Ascending aorta (tissue), 2 donors: ENCODE measurements around the gene ADA. TPM values are rescaled to one million over a fixed set of nuclear protein-coding genes. Genes with fewer than 3 reads are reported as not detected.
A peak's percentile ranks its signal among the peaks of the same experiment; 100 is the strongest.

Source experiments
- DNase-seq, 2 donors: peaks; one replicate each; pipeline ENCODE4 v3.0.0-alpha.2; 2019; ENCODE audit warnings: low spot score in 2 of 2
- H3K27ac ChIP-seq, 2 donors: fragments of 200-600 bp; sonication (generic); one replicate each; pipeline ENCODE4 v1.5.1; 2016 to 2017; ENCODE audit warnings: mild to moderate bottlenecking in 1 of 2
- H3K27me3 ChIP-seq: fragments of 200-600 bp; sonication (generic); one replicate; pipeline ENCODE4 v1.5.1; 2017
- H3K36me3 ChIP-seq, 2 donors: fragments of 200-600 bp; sonication (generic); one replicate each; pipeline ENCODE4 v1.5.1; 2016
- H3K4me1 ChIP-seq, 2 donors: fragments of 200-600 bp; sonication (generic); one replicate each; pipeline ENCODE4 v1.5.1; 2016 to 2017; ENCODE audit warnings: mild to moderate bottlenecking in 1 of 2
- H3K4me3 ChIP-seq, 2 donors: fragments of 200-600 bp; sonication (generic); one replicate each; pipeline ENCODE4 v1.5.1; 2016 to 2017; ENCODE audit warnings: mild to moderate bottlenecking in 1 of 2
- H3K9me3 ChIP-seq, 2 donors: fragments of 200-600 bp; sonication (generic); one replicate each; pipeline ENCODE4 v1.5.1; 2016
- CTCF ChIP-seq, 3 experiments: fragments of 200-600 bp in 2 of 3; fragments of 450-650 bp in 1 of 3; sonication (generic) in 2 of 3; IDR thresholded peaks; one replicate each; pipeline ENCODE4 v1.5.1; 2016 to 2019; ENCODE audit warnings: antibody characterized with exemption in 3 of 3, mild to moderate bottlenecking in 1 of 3, moderate library complexity in 1 of 3
- intact Hi-C: fragments of 100-400 bp; cut with DNase I; formaldehyde crosslinking; loops from one replicate; pipeline ENCODE4 v1.15.1; 2023
- total RNA-seq: library from RNA; depleted of rRNA; stranded (reverse); fragments of >200 nt; gene quantifications from one replicate; pipeline ENCODE4 v1.1.0, GENCODE V29; 2016

Gene ADA
- total RNA-seq, 1 donor from 2014 or later, result 0.75 TPM

GRCh38 chr20:44620030-44620429, 31.5 kb downstream of the ADA start:
- no peaks in the 10 kb centered on the region for H3K27me3 ChIP-seq
- H3K27ac ChIP-seq, result no peak overlapping the region
- H3K4me1 ChIP-seq, result peaks cover 14 to 18% of the 10 kb centered on the region in 2 donors
- H3K36me3 ChIP-seq, result peaks cover 27 to 47% of the 10 kb centered on the region in 2 donors
- no peaks in the 10 kb centered on the region for H3K9me3 ChIP-seq
- TF ChIP-seq CTCF (IDR thresholded peaks at IDR 0.05), result no peak
- no peak for DNase-seq
- intact Hi-C loops, result no loop called here
- H3K4me3 ChIP-seq, result no peak overlapping the region

DNA sequence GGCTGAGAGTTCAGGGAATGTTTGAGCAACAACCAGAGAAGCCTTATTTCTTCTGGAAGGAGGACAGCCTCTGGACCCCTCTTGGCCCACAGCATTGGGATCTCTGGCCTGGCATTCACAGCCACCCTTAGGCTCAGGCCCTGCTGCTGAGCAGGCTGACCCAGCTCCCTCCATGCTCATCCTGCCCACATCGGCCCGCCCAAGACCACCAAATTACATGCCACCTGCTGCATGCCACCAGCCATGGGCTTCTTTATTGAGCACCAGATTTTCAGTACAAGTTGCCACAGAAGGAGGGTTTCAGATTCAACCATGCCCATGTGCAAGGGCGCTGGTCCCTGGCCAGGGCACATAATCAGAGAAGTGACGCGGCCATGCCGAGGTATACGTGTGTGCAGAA, 32.2 kb downstream of the ADA start:
- Histone ChIP-seq H3K27me3 (no peaks in the 10 kb centered on the region), H3K27ac (no peak overlapping the region), H3K4me3 (no peak overlapping the region), H3K9me3 (no peaks in the 10 kb centered on the region), H3K36me3 (peaks cover 27 to 47% of the 10 kb centered on the region in 2 donors), H3K4me1 (peaks cover 21 to 25% of the 10 kb centered on the region in 2 donors)
- DNase-seq, result no peak
- no peak for TF ChIP-seq CTCF (IDR thresholded peaks at IDR 0.05)
- intact Hi-C loops, result loop anchor here (10.0 kb wide), 2 partner anchors 246 to 304 kb away; partner anchors contain the start of gene FITM2

DNA sequence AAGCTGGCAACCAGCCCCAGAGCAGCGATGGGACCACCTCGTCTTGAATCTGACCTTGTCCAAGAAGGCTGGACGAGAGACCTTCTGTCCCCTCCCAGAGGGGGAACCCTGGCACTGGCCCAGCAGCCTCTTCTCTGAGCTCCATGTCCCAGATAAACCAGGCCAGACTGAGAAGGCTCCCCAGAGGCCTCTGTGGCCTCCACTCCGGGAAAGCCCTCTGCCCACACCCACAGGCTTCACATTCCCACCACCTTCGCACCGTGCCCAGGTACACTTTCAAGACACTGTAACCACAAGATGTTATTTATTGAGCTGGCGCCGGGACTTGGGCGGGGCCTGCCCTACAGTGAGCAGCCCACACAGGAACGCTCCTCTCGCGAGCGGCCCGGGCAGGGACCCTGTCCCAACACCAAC, 33.2 kb downstream of the ADA start:
- intact Hi-C loops, result loop anchor here (10.0 kb wide), 2 partner anchors 246 to 304 kb away; partner anchors contain the start of gene FITM2
- Histone ChIP-seq H3K27ac (no peak overlapping the region), H3K36me3 (peaks cover 27 to 47% of the 10 kb centered on the region in 2 donors)

GRCh38 chr20:44616604-44616964, 34.9 kb downstream of the ADA start:
- Histone ChIP-seq H3K4me1 (peaks cover 22 to 29% of the 10 kb centered on the region in 2 donors), H3K27me3 (no peaks in the 10 kb centered on the region), H3K36me3 (peaks cover 27 to 47% of the 10 kb centered on the region in 2 donors), H3K9me3 (no peaks in the 10 kb centered on the region), H3K4me3 (no peak overlapping the region), H3K27ac (peak overlapping the region; percentile 69 to 78)
- no peak for TF ChIP-seq CTCF (IDR thresholded peaks at IDR 0.05)
- intact Hi-C loops, result loop anchor here (10.0 kb wide), 2 partner anchors 248 to 302 kb away; partner anchors contain the start of gene FITM2
- DNase-seq, result no peak

More for the DNA sequence above, 33.2 kb downstream of the ADA start:
- H3K9me3 ChIP-seq, result no peaks in the 10 kb centered on the region
- DNase-seq, result no peak
- TF ChIP-seq CTCF (IDR thresholded peaks at IDR 0.05), result no peak
- no peak overlapping the region for H3K4me3 ChIP-seq
- H3K27me3 ChIP-seq, result no peaks in the 10 kb centered on the region
- H3K4me1 ChIP-seq, result peaks cover 22 to 29% of the 10 kb centered on the region in 2 donors

DNA sequence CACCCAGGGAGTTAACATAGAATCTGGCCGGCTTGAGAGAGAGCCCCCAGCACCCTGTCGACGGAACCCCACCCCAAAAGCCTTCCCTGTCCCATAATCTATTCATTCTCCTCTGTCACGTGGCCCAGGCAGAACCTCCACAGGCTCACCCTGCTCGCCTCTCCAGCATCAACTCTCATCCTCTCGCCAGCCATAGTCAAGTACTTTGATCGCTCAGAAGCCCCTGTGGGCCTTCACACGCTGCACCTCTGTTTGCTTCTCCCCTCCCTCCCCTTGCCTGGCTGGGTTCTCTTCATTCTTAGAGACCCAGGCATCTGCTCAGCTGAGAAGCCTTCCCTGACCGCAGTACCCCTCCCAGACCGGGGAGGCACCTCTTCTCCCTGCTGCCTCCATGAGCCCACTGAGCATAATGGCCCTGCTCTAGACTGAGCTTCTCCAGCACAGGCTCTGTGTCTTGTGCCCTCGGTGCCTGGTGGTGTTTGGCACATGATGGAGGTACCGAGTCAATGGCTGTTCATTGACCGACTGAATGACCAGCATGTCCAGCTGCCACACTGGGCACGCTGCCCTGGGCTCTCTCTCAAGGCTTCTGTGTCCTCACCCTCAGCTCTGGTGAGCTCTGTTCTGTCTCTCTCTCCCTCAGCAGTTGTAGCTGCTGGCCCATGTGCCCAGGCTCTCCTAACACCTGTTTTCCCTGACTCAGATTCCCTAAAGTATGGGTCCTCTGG, 35.5 kb downstream of the ADA start:
- peaks cover 27 to 47% of the 10 kb centered on the region in 2 donors for H3K36me3 ChIP-seq
- no peaks in the 10 kb centered on the region for H3K9me3 ChIP-seq
- intact Hi-C loops, result loop anchor here (10.0 kb wide), 2 partner anchors 249 to 301 kb away; partner anchors contain the start of gene FITM2
- DNase-seq, result no peak
- peaks cover 22 to 29% of the 10 kb centered on the region in 2 donors for H3K4me1 ChIP-seq
- TF ChIP-seq CTCF (IDR thresholded peaks at IDR 0.05), result no peak
- peak overlapping the region; percentile 69 to 78 for H3K27ac ChIP-seq
- no peak overlapping the region for H3K4me3 ChIP-seq
- H3K27me3 ChIP-seq, result no peaks in the 10 kb centered on the region
